H9 (cell line): ENCODE results near the gene TDP2. TPM values are rescaled to one million over a fixed set of nuclear protein-coding genes. Genes with fewer than 3 reads are reported as not detected.

Experiments used
- DNase-seq: peaks from one replicate; pipeline ENCODE4 v3.0.0-alpha.2; 2017
- H2AFZ ChIP-seq: one replicate; pipeline ENCODE4 v1.6.1; 2013; ENCODE audit warnings: mild to moderate bottlenecking, low read length, control low read depth, moderate library complexity
- H2AK5ac ChIP-seq: 2 replicates; pipeline ENCODE4 v1.6.1; 2013; ENCODE audit warnings: low read length, control low read depth, mixed read lengths; ENCODE audit not compliant: insufficient read length
- H2BK120ac ChIP-seq: one replicate; pipeline ENCODE4 v1.6.1; 2013; ENCODE audit warnings: low read depth, mild to moderate bottlenecking, low read length, control low read depth, inconsistent platforms; ENCODE audit not compliant: poor library complexity, severe bottlenecking
- H2BK12ac ChIP-seq: 2 replicates; pipeline ENCODE4 v1.6.1; 2013; ENCODE audit warnings: low read length, control low read depth, mixed read lengths, low read depth; ENCODE audit not compliant: insufficient read length
- H2BK15ac ChIP-seq: 2 replicates; pipeline ENCODE4 v1.6.1; 2013; ENCODE audit warnings: low read depth, low read length, control low read depth
- H2BK20ac ChIP-seq: one replicate; pipeline ENCODE4 v1.6.1; 2013; ENCODE audit warnings: low read depth, mild to moderate bottlenecking, low read length, control low read depth, inconsistent platforms; ENCODE audit not compliant: poor library complexity, severe bottlenecking
- H2BK5ac ChIP-seq: 2 replicates; pipeline ENCODE4 v1.6.1; 2013; ENCODE audit warnings: low read length, control low read depth, mixed read lengths; ENCODE audit not compliant: insufficient read length
- H3K14ac ChIP-seq: 2 replicates; pipeline ENCODE4 v1.6.1; 2013; ENCODE audit warnings: low read length, control low read depth; ENCODE audit not compliant: insufficient read depth
- H3K18ac ChIP-seq: 2 replicates; pipeline ENCODE4 v1.6.1; 2013; ENCODE audit warnings: low read depth, mild to moderate bottlenecking, mixed read lengths, low read length, control low read depth; ENCODE audit not compliant: insufficient read length
- H3K23ac ChIP-seq: 2 replicates; pipeline ENCODE4 v1.6.1; 2013; ENCODE audit warnings: low read length, control low read depth, mixed read lengths, low read depth; ENCODE audit not compliant: insufficient read length
- H3K23me2 ChIP-seq: 2 replicates; pipeline ENCODE4 v1.6.1; 2013; ENCODE audit warnings: low read depth, mild to moderate bottlenecking, mixed read lengths, low read length, control low read depth; ENCODE audit not compliant: insufficient read length, poor library complexity, severe bottlenecking
- H3K27ac ChIP-seq: 2 replicates; pipeline ENCODE4 v1.5.1; 2013; ENCODE audit warnings: low read length, control low read depth, mixed read lengths, low read depth; ENCODE audit not compliant: insufficient read length
- H3K27me3 ChIP-seq: 2 replicates; pipeline ENCODE4 v1.6.1; 2013; ENCODE audit warnings: low read length, control low read depth, inconsistent platforms; ENCODE audit not compliant: insufficient read depth
- H3K4ac ChIP-seq: 2 replicates; pipeline ENCODE4 v1.6.1; 2013; ENCODE audit warnings: low read depth, mild to moderate bottlenecking, control low read depth, inconsistent platforms, low read length, moderate library complexity
- H3K4me1 ChIP-seq: 2 replicates; pipeline ENCODE4 v1.6.1; 2013; ENCODE audit warnings: low read length, control low read depth, inconsistent platforms; ENCODE audit not compliant: insufficient read depth
- H3K4me2 ChIP-seq: 2 replicates; pipeline ENCODE4 v1.6.1; 2013; ENCODE audit warnings: low read length, control low read depth, mixed read lengths; ENCODE audit not compliant: insufficient read length, insufficient read depth
- H3K56ac ChIP-seq: 2 replicates; pipeline ENCODE4 v1.6.1; 2013; ENCODE audit warnings: low read depth, mild to moderate bottlenecking, mixed read lengths, low read length, control low read depth; ENCODE audit not compliant: insufficient read length
- H3K79me1 ChIP-seq: 2 replicates; pipeline ENCODE4 v1.6.1; 2013; ENCODE audit warnings: low read depth, mild to moderate bottlenecking, moderate library complexity, low read length, control low read depth, inconsistent platforms; ENCODE audit not compliant: insufficient read depth, poor library complexity, severe bottlenecking
- H3K79me2 ChIP-seq: 2 replicates; pipeline ENCODE4 v1.6.1; 2013; ENCODE audit warnings: low read length, control low read depth, inconsistent platforms; ENCODE audit not compliant: insufficient read depth
- H3K9ac ChIP-seq: 2 replicates; pipeline ENCODE4 v1.6.1; 2013; ENCODE audit warnings: low read length, control low read depth, mixed read lengths; ENCODE audit not compliant: insufficient read length; ENCODE audit errors: extremely low read depth
- H3K9me3 ChIP-seq: one replicate; pipeline ENCODE4 v1.6.1; 2013; ENCODE audit warnings: low read depth, low read length, inconsistent platforms; ENCODE audit not compliant: control insufficient read depth
- H3T11ph ChIP-seq: one replicate; pipeline ENCODE4 v1.6.1; 2013; ENCODE audit warnings: mild to moderate bottlenecking, low read length, control low read depth, inconsistent platforms
- H4K20me1 ChIP-seq: one replicate; pipeline ENCODE4 v1.6.1; 2013; ENCODE audit not compliant: control insufficient read depth, insufficient read length, insufficient read depth
- H4K5ac ChIP-seq: 2 replicates; pipeline ENCODE4 v1.6.1; 2013; ENCODE audit warnings: low read depth, mild to moderate bottlenecking, mixed read lengths, low read length, control low read depth; ENCODE audit not compliant: insufficient read length
- H4K8ac ChIP-seq: replicated peaks from 2 replicates; pipeline ENCODE4 v1.6.1; 2013; ENCODE audit warnings: low read length, control low read depth, mixed read lengths, low read depth; ENCODE audit not compliant: insufficient read length
- H4K91ac ChIP-seq: 2 replicates; pipeline ENCODE4 v1.6.1; 2013; ENCODE audit warnings: low read depth, mild to moderate bottlenecking, moderate library complexity, mixed read lengths, low read length, control low read depth; ENCODE audit not compliant: insufficient read length
- H3K27ac Mint-ChIP-seq, 3 experiments: 2 replicates in 2 of 3; 3 replicates in 1 of 3; pipeline ENCODE4 v1.8.0; 2020 to 2021; ENCODE audit warnings: mixed read lengths in 3 of 3, mild to moderate bottlenecking in 1 of 3, moderate library complexity in 1 of 3
- H3K27me3 Mint-ChIP-seq: 2 replicates; pipeline ENCODE4 v1.8.0; 2021; ENCODE audit warnings: low read depth, mild to moderate bottlenecking, moderate library complexity, mixed read lengths
- H3K36me3 Mint-ChIP-seq, 3 experiments: 2 replicates in 2 of 3; 3 replicates in 1 of 3; pipeline ENCODE4 v1.8.0; 2020 to 2021; ENCODE audit warnings: low read depth in 3 of 3, mixed read lengths in 3 of 3; ENCODE audit not compliant: insufficient read depth in 1 of 3
- H3K4me1 Mint-ChIP-seq, 2 experiments: 2 replicates each; pipeline ENCODE4 v1.8.0; 2020; ENCODE audit warnings: mixed read lengths in 2 of 2
- H3K4me3 Mint-ChIP-seq, 2 experiments: 2 replicates in 1 of 2; 3 replicates in 1 of 2; pipeline ENCODE4 v1.8.0; 2020 to 2021; ENCODE audit warnings: mild to moderate bottlenecking in 2 of 2, mixed read lengths in 2 of 2, moderate library complexity in 1 of 2
- H3K9me3 Mint-ChIP-seq, 2 experiments: 2 replicates in 1 of 2; 3 replicates in 1 of 2; pipeline ENCODE4 v1.8.0; 2020; ENCODE audit warnings: mild to moderate bottlenecking in 2 of 2, mixed read lengths in 2 of 2, moderate library complexity in 1 of 2
- WGBS: extraction: QIAGEN DNeasy Blood & Tissue Kit; methylation state at CpG from one replicate; pipeline ENCODE4 v1.1.7; 2013; ENCODE audit warnings: missing lambda C conversion rate, low lambda C conversion rate, mixed read lengths; ENCODE audit not compliant: insufficient read length; ENCODE audit errors: extremely low coverage; 5-methylcytosine and 5-hydroxymethylcytosine counted together
- total RNA-seq: library from RNA; stranded (reverse); gene quantifications from 2 replicates; pipeline ENCODE4 v1.2.1, GENCODE V29; 2021
- TF ChIP-seq, protein P1 (sequence below): fragments of 200-600 bp; sonication (generic); conservative IDR thresholded peaks from 3 replicates; pipeline ENCODE4 v1.8.0; 2021; ENCODE audit warnings: antibody characterized with exemption, mild to moderate bottlenecking

The TDP2 gene
- total RNA-seq, 1 experiment from 2014 or later, result 55.6 TPM

- WGBS, result no CpG with 5 or more reads among the region's 10 CpGs
- H2AK5ac ChIP-seq, result no peak overlapping the region
- H3K27me3 ChIP-seq, result no peaks in the 10 kb centered on the region
- no peak overlapping the region for H2BK15ac ChIP-seq
- H3K9ac ChIP-seq, result no peak overlapping the region
- H4K91ac ChIP-seq, result no peak overlapping the region
- H3K18ac ChIP-seq, result no peak overlapping the region
- H3K79me2 ChIP-seq, result peaks cover 1% of the 10 kb centered on the region; the same call in 1 of the 2 replicates
- H2BK20ac ChIP-seq, result no peak overlapping the region
- no peak overlapping the region for H2BK5ac ChIP-seq
- Mint-ChIP-seq H3K27me3 (no peaks in the 10 kb centered on the region), H3K36me3 (peaks cover 74 to 95% (median 93%) of the 10 kb centered on the region in 3 experiments), H3K9me3 (no peaks in the 10 kb centered on the region), H3K27ac (0 out of 7 replicates have a peak overlapping the region, but pooled peaks of 1 of the 3 experiments have one; percentile 20), H3K4me1 (no peaks in the 10 kb centered on the region), H3K4me3 (no peak overlapping the region)
- H2BK120ac ChIP-seq, result no peak overlapping the region
- H3K79me1 ChIP-seq, result no peaks in the 10 kb centered on the region
- no peaks in the 10 kb centered on the region for H3K4me1 ChIP-seq
- no peak overlapping the region for H3T11ph ChIP-seq
- no peaks in the 10 kb centered on the region for H3K23me2 ChIP-seq
- no peak overlapping the region for H2BK12ac ChIP-seq
- no peak overlapping the region for H3K56ac ChIP-seq
- H3K14ac ChIP-seq, result no peak overlapping the region
- no peak overlapping the region for H4K5ac ChIP-seq
- no peak overlapping the region for H2AFZ ChIP-seq
- H4K8ac ChIP-seq, result no peak overlapping the region
- TF ChIP-seq, protein P1, sequence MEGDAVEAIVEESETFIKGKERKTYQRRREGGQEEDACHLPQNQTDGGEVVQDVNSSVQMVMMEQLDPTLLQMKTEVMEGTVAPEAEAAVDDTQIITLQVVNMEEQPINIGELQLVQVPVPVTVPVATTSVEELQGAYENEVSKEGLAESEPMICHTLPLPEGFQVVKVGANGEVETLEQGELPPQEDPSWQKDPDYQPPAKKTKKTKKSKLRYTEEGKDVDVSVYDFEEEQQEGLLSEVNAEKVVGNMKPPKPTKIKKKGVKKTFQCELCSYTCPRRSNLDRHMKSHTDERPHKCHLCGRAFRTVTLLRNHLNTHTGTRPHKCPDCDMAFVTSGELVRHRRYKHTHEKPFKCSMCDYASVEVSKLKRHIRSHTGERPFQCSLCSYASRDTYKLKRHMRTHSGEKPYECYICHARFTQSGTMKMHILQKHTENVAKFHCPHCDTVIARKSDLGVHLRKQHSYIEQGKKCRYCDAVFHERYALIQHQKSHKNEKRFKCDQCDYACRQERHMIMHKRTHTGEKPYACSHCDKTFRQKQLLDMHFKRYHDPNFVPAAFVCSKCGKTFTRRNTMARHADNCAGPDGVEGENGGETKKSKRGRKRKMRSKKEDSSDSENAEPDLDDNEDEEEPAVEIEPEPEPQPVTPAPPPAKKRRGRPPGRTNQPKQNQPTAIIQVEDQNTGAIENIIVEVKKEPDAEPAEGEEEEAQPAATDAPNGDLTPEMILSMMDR, result no peak
- no peak for DNase-seq
- H4K20me1 ChIP-seq, result no peaks in the 10 kb centered on the region
- H3K23ac ChIP-seq, result no peak overlapping the region
- H3K4me2 ChIP-seq, result no peak overlapping the region
- H3K9me3 ChIP-seq, result no peaks in the 10 kb centered on the region
- H3K4ac ChIP-seq, result no peak overlapping the region
- no peak overlapping the region for H3K27ac ChIP-seq
These were observed 44.0 kb upstream of the TDP2 start for GRCh38 chr6:24710519-24711303.
